ENCODE data around the gene XKR8.

The XKR8 gene

DNA sequence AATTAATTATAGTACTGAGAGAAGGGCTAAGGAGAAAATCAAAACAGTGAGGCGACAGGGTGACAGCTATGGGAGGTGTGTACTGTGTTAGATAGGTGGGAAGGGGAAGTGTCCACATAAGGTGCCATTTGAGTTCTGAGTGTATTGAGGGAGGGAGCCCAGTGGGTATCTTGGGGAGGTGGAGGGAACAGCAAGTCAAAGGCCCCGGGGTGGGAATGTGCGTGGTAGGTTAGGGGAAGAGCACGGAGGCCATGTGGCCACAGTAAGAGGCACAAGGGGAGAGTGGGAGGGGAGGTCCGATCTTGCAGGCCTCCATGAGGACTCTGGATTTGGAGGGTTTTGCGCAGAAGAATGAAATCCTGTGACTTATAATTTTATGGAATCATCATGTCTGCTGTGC is 3.0 kb upstream of the XKR8 start:
- no peak for DNase-seq

DNA sequence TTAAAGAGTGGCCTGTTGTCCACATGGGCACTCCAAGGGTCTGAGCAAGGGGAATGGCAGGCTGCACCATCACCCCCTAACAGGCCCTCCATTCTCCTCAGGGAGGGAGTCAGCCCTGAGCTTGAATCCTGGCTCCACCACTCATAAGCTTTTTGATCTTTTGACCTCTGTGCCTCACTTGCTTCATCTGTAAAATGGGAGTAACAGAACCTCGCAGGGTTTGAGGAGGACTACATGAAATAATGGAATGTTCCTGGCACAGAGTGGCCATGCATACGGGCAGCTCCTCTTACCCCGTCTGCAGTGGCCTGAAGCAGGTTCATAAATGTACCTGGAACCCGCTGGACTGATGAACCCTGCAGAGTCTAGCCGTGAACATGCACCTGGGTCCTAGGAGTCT is 2.1 kb upstream of the XKR8 start:
- no peak for DNase-seq

DNA sequence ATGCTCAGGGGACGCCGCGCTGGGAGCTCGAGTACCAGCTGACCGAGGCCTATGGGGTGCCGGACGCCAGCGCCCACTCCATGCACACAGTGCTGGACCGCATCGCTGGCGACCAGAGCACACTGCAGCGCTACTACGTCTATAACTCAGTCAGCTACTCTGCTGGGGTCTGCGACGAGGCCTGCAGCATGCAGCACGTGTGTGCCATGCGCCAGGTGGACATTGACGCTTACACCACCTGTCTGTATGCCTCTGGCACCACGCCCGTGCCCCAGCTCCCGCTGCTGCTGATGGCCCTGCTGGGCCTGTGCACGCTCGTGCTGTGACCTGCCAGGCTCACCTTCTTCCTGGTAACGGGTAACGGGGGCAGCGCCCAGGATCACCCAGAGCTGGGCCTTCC is 1.3 kb upstream of the XKR8 start:
- DNase-seq: no peak

DNA sequence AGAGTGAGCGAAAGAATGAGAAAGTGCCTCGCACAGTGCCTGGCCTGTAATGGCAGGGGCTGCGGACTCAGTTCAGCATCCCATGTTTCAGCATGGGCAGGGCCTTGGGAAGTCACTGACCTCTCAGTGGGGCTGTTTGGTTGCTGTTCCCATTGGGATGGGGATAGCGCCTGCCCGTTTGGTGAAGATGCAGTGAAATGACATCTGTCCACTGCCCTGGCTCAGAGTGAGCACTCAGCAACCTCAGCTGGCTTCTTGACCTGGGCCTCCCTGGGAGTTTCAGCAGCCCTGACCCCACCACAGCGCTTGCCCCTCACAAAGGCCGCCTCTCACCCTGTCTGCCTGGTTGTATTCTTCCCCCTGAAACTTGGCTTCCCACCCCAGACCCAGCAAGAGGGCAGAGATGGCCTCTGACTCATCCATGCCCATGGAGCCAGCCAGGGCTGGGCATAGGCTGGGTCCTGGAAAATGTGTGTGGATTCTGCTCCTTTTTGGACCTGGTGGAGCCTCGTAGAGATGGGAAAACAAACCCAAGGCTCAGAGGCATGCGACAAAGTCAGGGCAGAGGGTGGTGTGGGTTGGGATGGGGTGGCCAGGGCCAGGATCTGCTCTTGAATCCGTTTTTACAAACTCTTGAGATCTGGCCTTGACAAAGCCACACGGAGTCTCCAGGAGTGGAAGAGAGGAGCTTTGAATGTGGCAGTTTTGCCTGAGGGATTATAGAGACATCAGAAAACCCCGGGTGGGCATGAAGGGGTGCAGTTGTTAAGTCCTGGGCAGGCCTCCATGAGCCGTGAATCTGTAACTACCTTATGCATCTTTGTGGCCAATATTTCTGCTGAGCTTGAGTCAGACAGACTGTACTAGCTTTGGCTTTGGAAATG is 1.2 kb downstream of the XKR8 start:
- DNase-seq: no peak

DNA sequence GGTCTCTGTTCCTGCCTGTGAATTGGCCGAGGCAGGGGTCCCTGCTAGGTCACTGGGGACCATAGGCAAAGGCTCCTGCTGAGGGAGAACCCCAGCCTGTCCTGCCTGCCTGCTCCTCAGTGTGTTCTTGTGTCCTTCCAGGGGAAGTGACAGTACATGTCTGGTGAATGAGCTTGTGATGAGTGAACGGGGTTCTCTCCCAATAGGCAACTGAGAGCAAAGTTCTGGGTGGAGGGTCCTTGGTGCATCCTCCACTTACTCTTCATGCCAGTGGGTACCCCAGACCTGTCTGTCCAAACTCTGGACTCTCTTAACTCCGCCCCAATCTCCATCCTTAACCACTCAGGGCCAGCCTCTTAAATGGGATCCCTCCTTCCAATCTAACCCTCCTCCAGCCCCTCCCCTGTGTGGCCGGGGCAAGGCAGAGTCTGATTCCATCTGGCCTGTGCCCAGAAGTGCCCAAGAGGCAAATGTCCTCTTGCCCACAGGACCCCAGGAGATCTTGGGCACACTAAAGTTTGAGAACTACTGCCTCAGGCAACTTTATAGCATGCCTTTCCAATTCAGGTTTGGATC is 2.0 kb downstream of the XKR8 start:
- no peak for DNase-seq

DNA sequence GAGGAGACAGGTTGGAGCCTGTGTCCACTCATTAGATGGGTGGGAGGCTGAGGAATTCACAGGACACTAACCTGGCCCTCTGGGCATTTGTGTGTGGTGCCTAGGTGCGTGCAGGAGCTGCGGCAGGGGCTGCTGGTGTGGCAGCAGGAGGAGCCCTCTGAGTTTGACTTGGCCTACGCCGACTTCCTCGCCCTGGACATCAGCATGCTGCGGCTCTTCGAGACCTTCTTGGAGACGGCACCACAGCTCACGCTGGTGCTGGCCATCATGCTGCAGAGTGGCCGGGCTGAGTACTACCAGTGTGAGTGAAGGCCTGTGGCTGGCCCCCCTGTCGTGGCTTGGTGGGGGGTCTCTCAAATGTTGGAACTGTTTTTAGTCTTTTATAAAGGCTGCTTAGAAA is 3.6 kb downstream of the XKR8 start:
- no peak for DNase-seq

DNA sequence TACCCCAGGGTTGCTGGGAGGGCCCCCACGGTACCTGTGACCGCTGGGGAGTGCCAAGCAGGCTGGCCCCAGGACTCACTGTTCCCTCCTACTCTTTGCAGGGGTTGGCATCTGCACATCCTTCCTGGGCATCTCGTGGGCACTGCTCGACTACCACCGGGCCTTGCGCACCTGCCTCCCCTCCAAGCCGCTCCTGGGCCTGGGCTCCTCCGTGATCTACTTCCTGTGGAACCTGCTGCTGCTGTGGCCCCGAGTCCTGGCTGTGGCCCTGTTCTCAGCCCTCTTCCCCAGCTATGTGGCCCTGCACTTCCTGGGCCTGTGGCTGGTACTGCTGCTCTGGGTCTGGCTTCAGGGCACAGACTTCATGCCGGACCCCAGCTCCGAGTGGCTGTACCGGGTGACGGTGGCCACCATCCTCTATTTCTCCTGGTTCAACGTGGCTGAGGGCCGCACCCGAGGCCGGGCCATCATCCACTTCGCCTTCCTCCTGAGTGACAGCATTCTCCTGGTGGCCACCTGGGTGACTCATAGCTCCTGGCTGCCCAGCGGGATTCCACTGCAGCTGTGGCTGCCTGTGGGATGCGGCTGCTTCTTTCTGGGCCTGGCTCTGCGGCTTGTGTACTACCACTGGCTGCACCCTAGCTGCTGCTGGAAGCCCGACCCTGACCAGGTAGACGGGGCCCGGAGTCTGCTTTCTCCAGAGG is 6.8 kb downstream of the XKR8 start:
- DNase-seq: no peak

DNA sequence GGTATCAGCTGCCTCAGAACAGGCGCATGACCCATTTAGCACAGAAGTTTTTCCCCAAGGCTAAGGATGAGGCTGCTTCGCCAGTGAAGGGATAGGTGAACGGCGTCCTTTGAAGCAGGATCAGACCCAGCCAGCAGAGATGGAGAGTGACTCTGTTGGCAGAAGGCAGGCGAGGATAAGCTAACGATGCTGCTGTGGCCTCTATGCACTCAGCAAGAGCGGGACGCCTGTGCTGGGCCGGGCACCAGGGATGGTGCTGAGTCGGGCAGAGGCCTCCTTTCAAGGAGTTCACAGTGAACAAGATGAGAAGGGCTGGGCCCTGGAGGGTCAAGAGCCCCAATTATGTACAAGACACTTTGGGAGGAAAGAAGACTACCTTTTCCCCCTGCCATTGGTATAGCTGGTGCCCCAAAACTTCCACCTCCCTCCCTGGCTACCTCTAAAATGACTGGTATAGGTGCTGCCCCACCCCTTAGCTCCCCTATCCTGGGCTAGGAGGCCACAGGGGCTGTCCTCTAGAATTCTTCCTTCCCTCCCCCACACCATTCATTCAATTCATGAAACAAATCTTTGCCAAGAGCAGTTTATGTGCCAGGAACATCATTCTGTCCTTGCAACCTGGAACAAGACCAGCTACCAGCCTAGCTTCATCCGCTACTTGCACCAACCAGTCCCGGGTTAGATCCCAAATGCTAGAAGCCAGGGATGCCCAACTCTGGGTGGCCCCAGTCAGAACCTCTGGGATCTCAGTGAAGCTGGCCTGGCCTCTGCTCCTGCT is 7.5 kb downstream of the XKR8 start:
- no peak for DNase-seq

DNA sequence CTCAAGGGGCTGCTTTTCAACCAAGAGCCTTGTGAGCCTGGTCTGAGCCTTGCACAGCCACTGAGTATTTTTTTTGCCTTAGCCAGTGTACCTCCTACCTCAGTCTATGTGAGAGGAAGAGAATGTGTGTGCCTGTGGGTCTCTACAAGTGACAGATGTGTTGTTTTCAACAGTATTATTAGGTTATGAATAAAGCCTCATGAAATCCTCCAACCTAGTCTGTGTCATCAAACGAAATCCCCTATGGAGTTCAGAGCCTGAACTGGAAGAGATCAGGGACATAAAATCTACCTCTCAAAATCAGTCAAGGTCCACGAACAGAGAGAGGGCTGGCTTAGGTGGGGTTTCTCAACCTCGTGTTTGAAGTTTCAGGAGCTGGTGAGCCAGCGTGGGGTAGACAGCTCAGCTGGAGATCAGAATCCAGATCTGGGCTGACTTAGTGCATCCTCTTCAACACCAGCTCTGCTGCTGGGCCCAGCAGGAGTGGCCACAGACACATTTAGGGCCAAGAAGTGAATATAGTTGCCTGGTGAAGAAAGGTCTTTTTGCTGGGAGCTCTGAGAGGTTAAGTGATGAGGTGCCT is 8.2 kb downstream of the XKR8 start:
- DNase-seq: no peak

DNA sequence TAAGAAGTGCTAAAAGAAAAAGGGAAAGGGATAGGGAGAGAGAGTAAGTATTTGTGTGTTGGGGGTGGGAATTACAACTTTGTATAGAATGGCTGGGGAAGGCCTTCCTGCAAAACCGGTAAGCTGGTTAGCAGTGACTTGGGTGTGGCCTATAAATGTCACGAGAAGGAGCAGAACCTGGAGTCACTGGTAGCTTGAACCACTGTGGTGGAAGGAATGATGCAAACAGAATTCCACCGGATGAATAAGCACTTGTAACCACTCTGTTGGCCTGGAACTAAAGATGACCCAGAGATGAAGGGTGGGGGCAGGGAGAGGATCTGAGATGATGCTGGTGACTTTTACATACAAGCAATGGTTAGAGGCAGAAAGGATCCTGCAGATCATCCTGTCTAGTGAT is 8.9 kb downstream of the XKR8 start:
- DNase-seq: no peak

DNA sequence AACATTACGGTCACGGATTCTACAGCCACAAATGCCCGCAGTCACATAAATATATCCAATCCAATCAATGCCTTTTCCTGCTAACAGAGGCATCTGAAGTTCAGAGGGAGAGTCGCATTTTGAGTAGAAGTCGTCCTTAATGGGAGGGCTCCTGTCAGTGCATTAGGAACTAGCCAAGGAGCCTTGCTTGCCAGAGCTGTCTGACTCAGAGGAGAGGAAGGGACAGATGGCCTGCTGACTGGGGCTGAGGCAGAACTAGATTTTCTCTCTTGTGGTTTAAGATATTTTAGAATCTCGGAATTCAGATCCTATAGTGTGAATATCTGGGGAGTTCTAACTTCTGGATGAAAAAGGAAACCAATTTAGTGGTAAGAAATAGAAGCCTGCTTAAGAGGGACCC is 10.6 kb downstream of the XKR8 start:
- DNase-seq: no peak

DNA sequence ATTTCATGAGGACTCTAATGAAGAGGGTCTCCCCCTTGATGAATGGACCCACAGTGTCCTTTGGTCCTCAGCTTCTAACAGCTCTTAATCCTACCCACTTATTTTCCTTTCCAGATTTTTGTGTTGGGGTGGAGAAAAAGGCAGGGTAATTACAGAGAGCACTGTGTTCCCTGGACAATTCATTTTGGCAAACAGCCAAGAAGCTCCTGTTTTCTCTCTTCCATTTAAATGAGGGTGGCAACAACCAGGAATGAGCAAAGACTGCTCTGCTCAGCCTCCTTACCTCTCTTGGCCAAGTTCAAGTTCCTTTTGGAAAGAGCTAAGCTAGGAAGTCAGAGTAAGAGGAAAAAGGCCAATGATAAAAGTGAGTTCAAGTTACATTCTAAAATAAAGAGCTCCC is 11.9 kb downstream of the XKR8 start:
- no peak for DNase-seq

DNA sequence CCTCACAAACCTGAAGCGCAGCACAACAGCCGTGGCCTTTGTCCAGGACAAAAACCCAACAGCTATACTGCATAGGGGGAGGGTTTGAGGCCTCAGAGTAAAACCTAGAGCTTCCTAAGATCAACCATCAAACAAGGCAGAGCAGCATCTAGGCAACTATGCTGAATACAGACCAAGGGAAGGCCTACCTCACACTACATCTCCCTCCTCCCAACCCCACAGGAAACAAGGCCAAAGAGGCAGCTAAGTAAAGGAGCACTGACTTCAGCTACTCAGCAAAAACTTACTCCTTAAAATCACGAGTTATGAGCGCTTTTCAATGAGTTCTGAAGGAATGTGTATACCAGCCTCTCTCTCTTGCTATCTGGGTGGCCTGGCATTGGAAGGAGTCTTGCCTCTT is 12.4 kb downstream of the XKR8 start:
- no peak for DNase-seq

DNA sequence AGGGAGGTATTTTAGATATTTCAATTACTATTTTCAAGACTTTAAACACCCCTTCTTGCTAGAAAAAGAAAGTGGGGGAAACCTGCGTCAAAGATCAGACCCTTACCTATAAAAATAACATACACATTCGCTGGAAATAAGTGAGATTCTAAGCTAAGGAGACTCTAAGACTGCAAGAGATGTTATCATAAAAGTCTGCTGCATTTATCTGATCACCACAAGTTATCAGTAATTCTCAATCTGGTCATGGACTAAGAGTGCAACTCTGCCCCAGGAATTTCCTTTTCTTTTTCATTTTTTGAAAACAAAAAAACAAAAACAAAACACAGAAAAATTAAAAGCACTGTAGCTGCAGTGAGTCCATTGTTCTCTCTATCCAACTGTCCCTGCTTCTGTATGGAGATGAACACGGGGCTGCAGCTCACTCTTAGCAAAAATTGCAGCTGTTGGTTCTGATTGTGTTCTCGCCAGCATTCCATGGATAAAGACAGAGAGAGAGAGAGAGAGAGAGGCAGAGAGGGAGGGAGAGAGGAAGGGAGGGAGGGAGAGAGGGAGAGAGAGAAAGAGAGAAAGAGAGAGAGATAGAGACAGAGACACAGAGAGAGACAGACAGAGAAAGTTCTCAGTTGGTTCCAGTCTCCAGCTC is 14.1 kb downstream of the XKR8 start:
- no peak for DNase-seq

DNA sequence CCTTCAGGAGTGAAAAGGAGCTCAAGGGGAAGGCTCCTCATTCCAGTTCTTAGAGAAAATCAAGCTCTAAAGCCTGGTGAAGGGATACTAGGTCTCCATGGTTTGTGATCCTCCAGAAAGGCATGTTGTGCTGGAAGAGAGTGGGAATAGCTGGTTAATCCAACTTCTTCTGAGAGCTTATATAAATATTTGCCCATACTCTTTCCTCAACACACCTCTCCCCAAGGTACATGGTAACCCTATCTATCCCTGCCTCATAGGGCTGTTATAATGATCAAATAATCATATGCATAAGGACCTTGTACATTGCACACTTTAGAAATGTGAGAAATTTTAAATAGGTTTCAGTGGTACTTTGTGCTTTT is 14.6 kb downstream of the XKR8 start:
- DNase-seq: no peak

DNA sequence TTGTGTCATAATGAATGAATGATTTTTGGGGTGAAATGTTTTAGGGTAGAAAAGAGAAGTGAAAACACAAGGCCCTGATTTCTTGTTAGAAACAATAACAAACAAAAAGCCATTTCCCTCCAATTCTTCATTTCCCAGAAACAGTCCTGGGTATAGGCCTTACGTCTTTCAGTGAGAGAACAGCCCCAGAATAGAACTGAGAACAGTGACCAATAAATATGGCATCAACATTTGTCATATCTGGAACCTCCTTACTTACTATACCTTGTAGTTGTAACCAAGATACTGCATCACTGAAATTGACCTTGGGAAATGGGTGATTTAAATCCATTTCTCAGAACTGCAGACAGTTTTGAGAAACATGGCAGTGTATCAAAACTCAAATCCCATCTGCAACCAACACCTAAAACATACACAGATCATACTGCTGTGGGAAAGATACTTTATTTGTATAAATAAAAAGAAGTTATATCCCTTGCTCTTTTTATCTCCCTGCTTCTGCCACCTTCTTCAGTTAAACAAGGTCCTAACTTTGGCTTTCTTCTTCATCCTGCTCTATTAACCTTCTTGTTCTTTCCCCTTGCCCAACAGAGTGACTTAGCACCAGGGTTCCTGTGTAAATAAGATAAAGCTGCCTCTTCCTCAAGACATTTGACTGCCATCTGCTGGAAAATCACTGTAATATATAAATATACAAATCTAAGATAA is 19.5 kb downstream of the XKR8 start:
- no peak for DNase-seq

DNA sequence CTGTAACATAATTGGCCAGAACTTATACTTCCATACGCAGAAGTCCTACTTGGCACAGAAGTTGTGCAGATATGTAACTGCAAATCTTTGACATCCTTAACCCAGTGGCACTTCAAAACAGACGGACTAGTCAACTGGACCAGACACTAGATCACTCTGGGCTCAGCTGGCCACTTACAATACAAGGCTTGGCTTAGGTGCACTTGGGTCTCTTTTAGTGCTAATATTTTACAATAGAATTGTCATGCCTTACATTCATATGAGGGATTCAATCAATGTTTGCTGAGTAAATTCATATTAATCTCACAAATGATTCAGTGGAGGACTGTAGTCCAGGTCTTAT is 20.1 kb downstream of the XKR8 start:
- DNase-seq: no peak

DNA sequence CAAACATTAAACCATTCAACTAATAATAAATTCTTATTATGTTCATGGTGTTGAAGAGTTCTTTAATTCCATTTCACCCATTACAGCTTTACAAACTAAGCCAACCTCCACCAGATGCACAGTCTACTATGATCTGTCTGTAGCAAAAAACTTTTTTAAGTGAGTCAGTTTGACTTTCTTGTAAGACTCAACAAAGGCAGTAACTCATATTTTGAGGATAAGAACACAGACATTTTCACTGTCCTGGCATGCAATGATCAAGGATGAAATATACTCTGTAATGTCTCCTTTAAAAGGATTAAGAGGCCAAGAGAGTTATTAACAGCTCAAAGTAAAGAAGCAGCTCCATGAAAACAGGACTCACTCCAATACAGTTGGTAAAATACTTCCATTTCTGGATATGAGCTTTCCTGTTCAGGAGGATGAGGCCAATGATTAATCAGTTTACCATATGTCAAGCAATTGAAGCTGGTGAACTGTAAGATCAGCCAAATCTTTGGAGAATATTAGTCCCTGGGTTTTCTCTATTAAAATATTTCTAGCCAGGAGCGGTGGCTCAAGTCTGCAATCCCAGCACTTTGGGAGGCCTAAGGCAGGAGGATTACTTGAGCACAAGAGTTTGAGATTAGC is 20.6 kb downstream of the XKR8 start:
- no peak for DNase-seq

DNA sequence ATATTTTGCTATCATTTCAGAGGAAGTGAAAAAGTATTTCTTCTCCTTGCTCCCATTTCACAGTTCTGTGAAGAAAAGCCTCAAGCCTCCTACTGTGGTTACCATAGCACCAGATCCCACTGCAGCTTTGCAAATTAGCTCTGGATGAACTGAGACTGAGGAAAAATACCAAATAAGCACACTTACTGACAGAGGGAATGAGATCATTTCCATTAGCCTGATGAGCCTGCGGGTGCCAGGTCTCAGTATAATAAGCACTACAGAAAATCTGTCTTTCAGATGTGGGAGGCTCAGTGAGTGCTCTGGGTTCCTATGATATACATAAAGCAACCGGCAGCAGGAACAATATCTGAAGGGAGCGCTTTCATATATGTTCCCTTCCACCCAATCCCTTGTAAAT is 21.4 kb downstream of the XKR8 start:
- no peak for DNase-seq

DNA sequence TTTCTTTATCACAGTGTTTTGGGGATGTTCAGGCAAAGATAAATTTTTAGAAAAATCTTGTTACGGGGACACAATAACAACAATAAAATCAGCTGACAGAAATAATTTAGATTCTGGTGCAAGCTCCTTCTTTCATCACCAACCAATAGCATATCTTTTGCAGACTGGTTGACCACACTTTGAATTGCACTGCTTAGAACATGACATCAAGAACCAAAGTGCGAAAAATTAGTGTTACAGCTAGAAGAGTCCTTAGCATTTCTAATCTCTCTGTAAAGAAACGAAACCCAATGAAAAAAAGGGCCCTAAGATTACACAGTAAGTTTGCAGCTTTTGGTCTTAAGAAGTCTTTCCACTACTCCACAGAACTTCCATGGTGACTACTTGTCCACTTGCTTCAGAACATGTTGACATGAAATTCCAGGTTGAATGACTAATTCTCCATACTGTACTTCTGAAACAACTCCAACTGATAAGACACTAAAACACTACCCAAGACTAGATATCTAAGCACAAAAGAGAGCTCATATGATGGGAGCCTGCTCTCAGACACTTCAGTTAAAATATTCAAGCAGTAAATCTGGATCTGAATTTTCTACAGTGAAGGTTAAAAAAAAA is 31.3 kb downstream of the XKR8 start:
- no peak for DNase-seq

DNA sequence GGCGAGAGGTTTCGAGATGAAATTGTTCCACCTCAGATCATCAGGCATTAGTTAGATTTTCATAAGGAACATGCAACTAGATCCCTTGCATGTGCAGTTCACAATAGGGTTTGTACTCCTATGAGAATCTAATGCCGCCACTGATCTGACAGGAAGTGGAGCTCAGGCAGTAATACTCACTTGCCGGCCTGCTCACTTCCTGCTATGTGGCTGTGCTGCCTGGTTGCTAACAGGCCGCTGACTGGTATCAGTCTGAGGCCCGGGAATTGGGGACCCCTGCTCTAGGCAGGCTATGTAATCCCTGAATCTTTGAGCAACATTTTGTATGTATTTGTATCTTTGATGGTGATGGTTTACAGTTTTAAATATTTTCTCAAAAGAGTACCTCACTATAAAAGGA is 32.5 kb downstream of the XKR8 start:
- peak; percentile 40 for DNase-seq

Data from T-helper 9 cell (primary cell).